ENCODE measurements around the gene LRATD1. TPM values are rescaled to one million over a fixed set of nuclear protein-coding genes. Genes with fewer than 3 reads are reported as not detected.

Gene LRATD1
- total RNA-seq, 1 experiment from 2014 or later = 0.31 TPM

DNA sequence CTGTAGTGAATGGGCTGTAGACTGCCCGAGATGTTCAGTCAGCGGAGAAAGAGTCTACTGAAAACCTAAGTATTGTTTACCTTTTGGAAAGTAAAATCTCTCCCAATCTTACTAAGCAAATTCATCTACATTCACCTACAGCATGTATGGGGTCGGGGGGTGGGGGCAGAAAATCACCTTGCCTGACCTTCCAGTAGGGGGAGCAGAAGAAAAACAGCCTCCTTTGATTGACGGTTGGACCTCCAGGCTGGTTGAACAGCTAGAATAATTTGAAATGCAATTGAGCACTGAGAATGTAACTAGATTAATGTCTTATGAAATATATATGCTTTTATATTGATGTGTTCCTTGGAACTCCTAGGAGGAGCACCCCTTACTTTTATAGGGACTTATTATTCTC lies 10.0 kb downstream of the LRATD1 start:
- peaks cover 21% of the 10 kb centered on the region for H3K27me3 Mint-ChIP-seq (ENCODE audit: low read depth)
- Histone ChIP-seq H4K8ac (replicated peaks; ENCODE audit: insufficient read length, low read depth, low read length) (no peak overlapping the region), H3K79me1 (ENCODE audit: insufficient read depth, low read depth, low read length, poor library complexity, severe bottlenecking) (no peaks in the 10 kb centered on the region), H2BK20ac (ENCODE audit: low read depth, low read length, poor library complexity, severe bottlenecking) (no peak overlapping the region), H4K91ac (ENCODE audit: insufficient read length, low read depth, low read length) (no peak overlapping the region), H2BK5ac (ENCODE audit: insufficient read length, low read length) (no peak overlapping the region), H4K5ac (ENCODE audit: insufficient read length, low read depth, low read length) (no peak overlapping the region), H3K4ac (ENCODE audit: low read depth, low read length) (no peak overlapping the region), H3K79me2 (ENCODE audit: insufficient read depth, low read length) (no peaks in the 10 kb centered on the region), H2BK15ac (ENCODE audit: low read depth, low read length) (no peak overlapping the region), H2AK5ac (ENCODE audit: insufficient read length, low read length) (no peak overlapping the region), H2BK12ac (ENCODE audit: insufficient read length, low read depth, low read length) (no peak overlapping the region), H2BK120ac (ENCODE audit: low read depth, low read length, poor library complexity, severe bottlenecking) (no peak overlapping the region), H3K27me3 (ENCODE audit: insufficient read depth, low read length) (no peaks in the 10 kb centered on the region), H4K20me1 (ENCODE audit: control insufficient read depth, insufficient read depth, insufficient read length) (no peaks in the 10 kb centered on the region), H3K18ac (ENCODE audit: insufficient read length, low read depth, low read length) (no peak overlapping the region), H3K9me3 (ENCODE audit: control insufficient read depth, low read depth, low read length) (no peaks in the 10 kb centered on the region), H3K23ac (ENCODE audit: insufficient read length, low read depth, low read length) (no peak overlapping the region), H3K9ac (ENCODE audit: extremely low read depth, insufficient read length, low read length) (no peak overlapping the region), H3K4me1 (ENCODE audit: insufficient read depth, low read length) (no peaks in the 10 kb centered on the region), H3K27ac (ENCODE audit: insufficient read length, low read depth, low read length) (no peak overlapping the region), H3K56ac (ENCODE audit: insufficient read length, low read depth, low read length) (no peak overlapping the region), H3K4me2 (ENCODE audit: insufficient read depth, insufficient read length, low read length) (no peak overlapping the region), H3K23me2 (ENCODE audit: insufficient read length, low read depth, low read length, poor library complexity, severe bottlenecking) (no peaks in the 10 kb centered on the region), H3T11ph (ENCODE audit: low read length) (no peak overlapping the region), H2AFZ (ENCODE audit: low read length) (no peak overlapping the region), H3K14ac (ENCODE audit: insufficient read depth, low read length) (no peak overlapping the region)
- no CpG with 5 or more reads among the region's 4 CpGs for WGBS (ENCODE audit: extremely low coverage, insufficient read length, low lambda C conversion rate)
- no peak overlapping the region for H3K4me3 Mint-ChIP-seq
- TF ChIP-seq, protein P1, sequence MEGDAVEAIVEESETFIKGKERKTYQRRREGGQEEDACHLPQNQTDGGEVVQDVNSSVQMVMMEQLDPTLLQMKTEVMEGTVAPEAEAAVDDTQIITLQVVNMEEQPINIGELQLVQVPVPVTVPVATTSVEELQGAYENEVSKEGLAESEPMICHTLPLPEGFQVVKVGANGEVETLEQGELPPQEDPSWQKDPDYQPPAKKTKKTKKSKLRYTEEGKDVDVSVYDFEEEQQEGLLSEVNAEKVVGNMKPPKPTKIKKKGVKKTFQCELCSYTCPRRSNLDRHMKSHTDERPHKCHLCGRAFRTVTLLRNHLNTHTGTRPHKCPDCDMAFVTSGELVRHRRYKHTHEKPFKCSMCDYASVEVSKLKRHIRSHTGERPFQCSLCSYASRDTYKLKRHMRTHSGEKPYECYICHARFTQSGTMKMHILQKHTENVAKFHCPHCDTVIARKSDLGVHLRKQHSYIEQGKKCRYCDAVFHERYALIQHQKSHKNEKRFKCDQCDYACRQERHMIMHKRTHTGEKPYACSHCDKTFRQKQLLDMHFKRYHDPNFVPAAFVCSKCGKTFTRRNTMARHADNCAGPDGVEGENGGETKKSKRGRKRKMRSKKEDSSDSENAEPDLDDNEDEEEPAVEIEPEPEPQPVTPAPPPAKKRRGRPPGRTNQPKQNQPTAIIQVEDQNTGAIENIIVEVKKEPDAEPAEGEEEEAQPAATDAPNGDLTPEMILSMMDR (conservative IDR thresholded peaks at IDR 0.05) = peak; percentile 68
- no peak for DNase-seq
- H3K27ac Mint-ChIP-seq = no peak overlapping the region
- H3K9me3 Mint-ChIP-seq = no peaks in the 10 kb centered on the region
- H3K36me3 Mint-ChIP-seq (ENCODE audit: insufficient read depth in 1 of 3, low read depth in 3 of 3) = no peaks in the 10 kb centered on the region
- no peaks in the 10 kb centered on the region for H3K4me1 Mint-ChIP-seq

Data from H9 (cell line).